Superior temporal gyrus (tissue), 1 donor: Measurements from ENCODE around the gene PRR5.
"Not testable (repeated sequence)": the region's sequence is repeated elsewhere in the genome, so short reads cannot be mapped to it uniquely, and the experiment has no call there.

Experiments
- DNase-seq: peaks from one replicate; pipeline ENCODE4 v3.0.0-alpha.2; 2016; ENCODE audit errors: extremely low spot score

Gene PRR5

GRCh38 chr22:44701824-44702478 is at the start of gene PRR5:
PRR5 (plus strand) TSS chr22:44702204; CDS start chr22:44702475, 271 bp downstream.
- DNase-seq, result no peak

- DNase-seq, result not testable (repeated sequence)
Measured at GRCh38 chr22:44652866-44653265, 49.1 kb upstream of the PRR5 start.

GRCh38 chr22:44658311-44658953 is 43.6 kb upstream of the PRR5 start:
- DNase-seq, result no peak

- DNase-seq, result no peak
Measured at GRCh38 chr22:44659140-44659539, 42.9 kb upstream of the PRR5 start.

GRCh38 chr22:44660051-44660830 is 41.8 kb upstream of the PRR5 start:
- DNase-seq, result no peak

GRCh38 chr22:44661070-44661469 is 40.9 kb upstream of the PRR5 start:
- DNase-seq, result no peak

- DNase-seq, result no peak
Measured at GRCh38 chr22:44661659-44662569, 40.1 kb upstream of the PRR5 start.

GRCh38 chr22:44663256-44663999 is 38.6 kb upstream of the PRR5 start:
- DNase-seq, result no peak

GRCh38 chr22:44664149-44664548 is 37.9 kb upstream of the PRR5 start:
- DNase-seq, result peak; percentile 25

- no peak for DNase-seq
Measured at GRCh38 chr22:44665115-44665514, 36.9 kb upstream of the PRR5 start.

GRCh38 chr22:44666207-44666585 is 35.8 kb upstream of the PRR5 start:
- no peak for DNase-seq

- no peak for DNase-seq
Measured at GRCh38 chr22:44667276-44667675, 34.7 kb upstream of the PRR5 start.

GRCh38 chr22:44667829-44668189 is 34.2 kb upstream of the PRR5 start:
- no peak for DNase-seq

GRCh38 chr22:44668190-44668885 is 33.7 kb upstream of the PRR5 start:
- DNase-seq, result no peak

- DNase-seq, result no peak
Measured at GRCh38 chr22:44668886-44669521, 33.0 kb upstream of the PRR5 start.

- no peak for DNase-seq
Measured at GRCh38 chr22:44669561-44669976, 32.4 kb upstream of the PRR5 start.

- DNase-seq, result no peak
Measured at GRCh38 chr22:44670220-44670988, 31.6 kb upstream of the PRR5 start.

- DNase-seq, result no peak
Measured at GRCh38 chr22:44671742-44672141, 30.3 kb upstream of the PRR5 start.

GRCh38 chr22:44672632-44673031 is 29.4 kb upstream of the PRR5 start:
- no peak for DNase-seq
